Natural killer cell (primary cell): Measurements from ENCODE around the gene NPAS3. TPM values are rescaled to one million over a fixed set of nuclear protein-coding genes. Genes with fewer than 3 reads are reported as not detected.

Experiments used
- ATAC-seq, 3 donors: fragments of 150-1000 bp in 2 of 3; fragments of 200-7000 bp in 1 of 3; cut with Tn5 transposase; 1 replicate in 1 of 3; 2 replicates in 2 of 3; pipeline ENCODE4 v1.10.0; 2021; ENCODE audit warnings: mild to moderate bottlenecking in 2 of 3, moderate library complexity in 2 of 3
- DNase-seq, 2 donors: peaks; one replicate each; pipeline versions ENCODE4 v3.0.0 to v3.0.0-alpha.2; 2013 to 2021; ENCODE audit warnings: mixed read lengths in 1 of 2
- H3K27ac ChIP-seq: one replicate; pipeline ENCODE4 v1.5.1; 2013; ENCODE audit warnings: mild to moderate bottlenecking, low read length
- H3K27me3 ChIP-seq: one replicate; pipeline ENCODE4 v1.6.1; 2013; ENCODE audit warnings: low read length; ENCODE audit not compliant: control insufficient read depth, insufficient read depth
- H3K36me3 ChIP-seq: one replicate; pipeline ENCODE4 v1.6.1; 2013; ENCODE audit warnings: low read length; ENCODE audit not compliant: control insufficient read depth, insufficient read depth
- H3K4me1 ChIP-seq: one replicate; pipeline ENCODE4 v1.6.1; 2013; ENCODE audit warnings: low read length; ENCODE audit not compliant: control insufficient read depth, insufficient read depth
- H3K4me3 ChIP-seq: one replicate; pipeline ENCODE4 v1.5.1; 2013; ENCODE audit warnings: low read length
- H3K9me3 ChIP-seq: one replicate; pipeline ENCODE4 v1.6.1; 2013; ENCODE audit warnings: low read length; ENCODE audit not compliant: control insufficient read depth, insufficient read depth
- H3K27ac Mint-ChIP-seq, 2 donors: one replicate each; pipeline ENCODE4 v1.8.0; 2022; ENCODE audit warnings: mild to moderate bottlenecking in 2 of 2, mixed read lengths in 2 of 2, moderate library complexity in 1 of 2
- H3K27me3 Mint-ChIP-seq, 2 donors: one replicate each; pipeline ENCODE4 v1.8.0; 2022; ENCODE audit warnings: low read depth in 2 of 2, mixed read lengths in 2 of 2
- H3K36me3 Mint-ChIP-seq: one replicate; pipeline ENCODE4 v1.8.0; 2022; ENCODE audit warnings: mixed read lengths
- H3K4me1 Mint-ChIP-seq, 2 donors: one replicate each; pipeline ENCODE4 v1.8.0; 2022; ENCODE audit warnings: mixed read lengths in 2 of 2
- H3K4me3 Mint-ChIP-seq: one replicate; pipeline ENCODE4 v1.8.0; 2022; ENCODE audit warnings: mild to moderate bottlenecking, moderate library complexity, mixed read lengths
- H3K9me3 Mint-ChIP-seq, 2 donors: one replicate each; pipeline ENCODE4 v1.8.0; 2022; ENCODE audit warnings: mixed read lengths in 2 of 2
- WGBS: methylation state at CpG from one replicate; pipeline ENCODE4 v1.1.7; 2013; ENCODE audit warnings: missing lambda C conversion rate; ENCODE audit not compliant: insufficient coverage; 5-methylcytosine and 5-hydroxymethylcytosine counted together
- intact Hi-C: fragments of 100-400 bp; cut with micrococcal nuclease; formaldehyde crosslinking; loops from one replicate; pipeline ENCODE4 v1.14.2; 2022
- total RNA-seq, 4 donors: library from RNA; stranded (reverse); fragments of 120-200 nt in 1 of 4; gene quantifications; one replicate each; pipeline versions ENCODE4 v1.2.3 to v1.2.4, GENCODE V29; 2013 to 2022
- TF ChIP-seq, protein P1 (sequence below): fragments of 200-600 bp; IDR thresholded peaks from one replicate; pipeline ENCODE4 v1.8.0; 2022; ENCODE audit warnings: antibody characterized with exemption

The NPAS3 gene
- total RNA-seq, 3 donors from 2014 or later (not counting 1 experiment from before 2014, with no cell fraction given), result not detected

DNA sequence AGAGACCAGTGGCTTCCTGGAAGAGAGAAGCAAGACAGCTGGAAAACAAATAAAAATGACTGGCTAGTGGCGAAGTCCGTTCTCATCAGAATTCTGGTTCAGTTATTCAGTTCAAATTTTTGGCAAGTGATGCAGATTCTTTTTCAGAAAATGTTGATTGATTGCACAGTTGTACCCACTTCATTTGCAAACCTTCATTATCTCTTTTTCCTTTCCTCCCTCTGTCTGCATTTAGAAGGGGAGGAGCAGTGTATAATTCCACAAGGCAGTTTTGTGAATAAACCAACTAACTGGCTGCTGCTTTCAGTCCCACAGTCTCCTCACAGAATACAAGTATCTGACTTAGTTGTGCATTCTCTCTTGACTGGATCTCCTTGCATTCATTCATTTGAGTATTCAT lies 417.5 kb downstream of the NPAS3 start:
- Histone ChIP-seq H3K9me3 (peaks cover 2% of the 10 kb centered on the region), H3K27me3 (no peaks in the 10 kb centered on the region), H3K4me1 (no peaks in the 10 kb centered on the region), H3K36me3 (no peaks in the 10 kb centered on the region), H3K4me3 (no peak overlapping the region), H3K27ac (no peak overlapping the region)
- Mint-ChIP-seq H3K9me3 (peaks cover 6 to 16% of the 10 kb centered on the region in 2 donors), H3K27ac (no peak overlapping the region), H3K4me3 (no peak overlapping the region), H3K36me3 (no peaks in the 10 kb centered on the region), H3K27me3 (no peaks in the 10 kb centered on the region), H3K4me1 (no peaks in the 10 kb centered on the region)
- 100% methylated on average over 2 of the region's 2 CpGs for WGBS
- ATAC-seq (no peak), DNase-seq (no peak)
- intact Hi-C loops, result no loop called here
- TF ChIP-seq, protein P1, sequence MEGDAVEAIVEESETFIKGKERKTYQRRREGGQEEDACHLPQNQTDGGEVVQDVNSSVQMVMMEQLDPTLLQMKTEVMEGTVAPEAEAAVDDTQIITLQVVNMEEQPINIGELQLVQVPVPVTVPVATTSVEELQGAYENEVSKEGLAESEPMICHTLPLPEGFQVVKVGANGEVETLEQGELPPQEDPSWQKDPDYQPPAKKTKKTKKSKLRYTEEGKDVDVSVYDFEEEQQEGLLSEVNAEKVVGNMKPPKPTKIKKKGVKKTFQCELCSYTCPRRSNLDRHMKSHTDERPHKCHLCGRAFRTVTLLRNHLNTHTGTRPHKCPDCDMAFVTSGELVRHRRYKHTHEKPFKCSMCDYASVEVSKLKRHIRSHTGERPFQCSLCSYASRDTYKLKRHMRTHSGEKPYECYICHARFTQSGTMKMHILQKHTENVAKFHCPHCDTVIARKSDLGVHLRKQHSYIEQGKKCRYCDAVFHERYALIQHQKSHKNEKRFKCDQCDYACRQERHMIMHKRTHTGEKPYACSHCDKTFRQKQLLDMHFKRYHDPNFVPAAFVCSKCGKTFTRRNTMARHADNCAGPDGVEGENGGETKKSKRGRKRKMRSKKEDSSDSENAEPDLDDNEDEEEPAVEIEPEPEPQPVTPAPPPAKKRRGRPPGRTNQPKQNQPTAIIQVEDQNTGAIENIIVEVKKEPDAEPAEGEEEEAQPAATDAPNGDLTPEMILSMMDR, result no peak

DNA sequence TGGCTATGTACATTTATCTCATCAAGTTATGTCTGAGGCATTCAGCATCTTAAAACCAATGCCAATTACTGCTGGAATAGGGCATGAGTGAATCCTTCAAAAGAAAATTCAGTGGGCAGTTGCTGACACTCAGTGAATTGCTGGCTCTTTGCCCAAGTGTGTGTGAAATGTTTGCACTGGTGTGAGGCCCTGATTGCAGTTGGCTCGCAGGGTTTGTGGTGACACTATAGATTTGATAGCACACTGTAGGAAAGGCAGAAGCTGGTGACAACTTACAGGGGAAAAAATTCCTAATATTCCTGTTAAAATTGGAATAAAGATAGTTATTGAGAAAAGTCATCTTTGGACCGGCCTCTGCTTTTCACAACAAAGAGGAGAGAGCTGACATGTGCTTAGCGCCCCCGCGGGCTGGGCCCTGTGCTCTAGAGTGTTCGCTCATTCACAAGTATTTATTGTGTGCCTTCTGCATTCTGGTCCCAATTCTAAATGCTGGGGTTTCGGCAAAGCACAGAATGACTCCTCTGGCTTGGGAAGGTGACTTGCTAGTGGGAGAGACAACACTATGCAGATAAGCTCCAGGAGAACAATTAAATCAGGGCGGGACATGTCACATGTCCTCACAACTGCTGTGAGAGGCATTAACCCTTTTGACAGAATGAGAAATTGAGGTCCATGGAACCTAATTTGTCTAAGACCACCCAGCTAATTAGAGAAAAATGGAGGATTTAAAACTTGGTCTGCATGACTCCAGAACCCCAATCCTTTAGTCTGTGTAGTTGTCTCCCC lies 418.7 kb downstream of the NPAS3 start:
- Histone ChIP-seq H3K4me3 (no peak overlapping the region), H3K27me3 (no peaks in the 10 kb centered on the region), H3K4me1 (no peaks in the 10 kb centered on the region), H3K27ac (no peak overlapping the region), H3K9me3 (peaks cover 2% of the 10 kb centered on the region), H3K36me3 (no peaks in the 10 kb centered on the region)
- Mint-ChIP-seq H3K4me3 (no peak overlapping the region), H3K27ac (no peak overlapping the region), H3K36me3 (no peaks in the 10 kb centered on the region), H3K9me3 (peaks cover 6 to 16% of the 10 kb centered on the region in 2 donors), H3K4me1 (no peaks in the 10 kb centered on the region), H3K27me3 (no peaks in the 10 kb centered on the region)
- TF ChIP-seq, protein P1, result no peak
- ATAC-seq, result no peak
- DNase-seq, result no peak
- 87% methylated on average over 8 of the region's 8 CpGs for WGBS
- intact Hi-C loops, result no loop called here

DNA sequence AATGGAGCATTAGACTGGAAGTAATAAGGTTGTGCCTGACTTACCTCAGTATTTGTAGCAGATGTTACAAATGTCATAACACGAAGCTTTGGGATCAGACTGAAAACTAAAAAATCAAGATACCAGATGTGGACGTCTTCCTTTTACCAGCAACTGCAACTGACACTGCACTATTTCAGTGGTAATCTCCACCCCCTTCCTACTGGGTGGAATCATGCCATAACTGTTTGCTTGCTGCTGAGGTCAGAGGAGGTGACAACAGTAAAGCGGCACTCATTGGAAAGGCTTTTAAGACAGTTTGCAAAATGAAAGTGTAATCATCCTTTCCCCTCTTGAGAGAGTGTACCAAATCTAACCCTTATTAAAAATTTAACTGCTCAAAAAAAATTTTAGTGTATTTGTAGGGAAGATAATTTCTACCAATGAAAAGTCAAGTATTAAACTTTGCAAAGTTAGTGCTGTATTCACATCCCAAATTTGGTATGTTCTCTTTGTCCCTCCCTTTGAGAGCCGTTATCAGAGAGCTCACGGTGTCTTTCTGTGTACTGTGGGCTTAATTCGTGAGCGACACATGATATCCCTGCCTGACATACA lies 420.7 kb downstream of the NPAS3 start:
- Histone ChIP-seq H3K4me3 (no peak overlapping the region), H3K9me3 (peaks cover 2% of the 10 kb centered on the region), H3K36me3 (no peaks in the 10 kb centered on the region), H3K4me1 (no peaks in the 10 kb centered on the region), H3K27ac (no peak overlapping the region), H3K27me3 (no peaks in the 10 kb centered on the region)
- ATAC-seq, result no peak
- H3K36me3 Mint-ChIP-seq, result no peaks in the 10 kb centered on the region
- no peaks in the 10 kb centered on the region for H3K27me3 Mint-ChIP-seq
- no peaks in the 10 kb centered on the region for H3K4me1 Mint-ChIP-seq
- DNase-seq, result no peak
- H3K27ac Mint-ChIP-seq, result no peak overlapping the region
- H3K4me3 Mint-ChIP-seq, result no peak overlapping the region
- WGBS, result 89% methylated on average over 7 of the region's 7 CpGs
- H3K9me3 Mint-ChIP-seq, result peaks cover 5 to 13% of the 10 kb centered on the region in 2 donors
- TF ChIP-seq, protein P1, result no peak
- intact Hi-C loops, result no loop called here
